H54 (cell line): ENCODE measurements around the gene KRTAP5-6.
A peak's percentile ranks its signal among the peaks of the same experiment; 100 is the strongest.
"Not testable (repeated sequence)": the region's sequence is repeated elsewhere in the genome, so short reads cannot be mapped to it uniquely, and the experiment has no call there.

Source experiments
- DNase-seq: peaks from one replicate; pipeline ENCODE4 v3.0.0; 2011; ENCODE audit warnings: low spot score, mixed read lengths; ENCODE audit not compliant: insufficient read length
- FAIRE-seq: peaks from 3 replicates; lab custom pipeline; 2011; peaks lifted over from hg19 to GRCh38; lab: Jason Lieb, UNC
- POLR2A ChIP-seq: IDR thresholded peaks from 2 replicates; pipeline ENCODE4 v1.6.1; 2011; ENCODE audit warnings: low read depth, mild to moderate bottlenecking, low read length

Gene KRTAP5-6

DNA sequence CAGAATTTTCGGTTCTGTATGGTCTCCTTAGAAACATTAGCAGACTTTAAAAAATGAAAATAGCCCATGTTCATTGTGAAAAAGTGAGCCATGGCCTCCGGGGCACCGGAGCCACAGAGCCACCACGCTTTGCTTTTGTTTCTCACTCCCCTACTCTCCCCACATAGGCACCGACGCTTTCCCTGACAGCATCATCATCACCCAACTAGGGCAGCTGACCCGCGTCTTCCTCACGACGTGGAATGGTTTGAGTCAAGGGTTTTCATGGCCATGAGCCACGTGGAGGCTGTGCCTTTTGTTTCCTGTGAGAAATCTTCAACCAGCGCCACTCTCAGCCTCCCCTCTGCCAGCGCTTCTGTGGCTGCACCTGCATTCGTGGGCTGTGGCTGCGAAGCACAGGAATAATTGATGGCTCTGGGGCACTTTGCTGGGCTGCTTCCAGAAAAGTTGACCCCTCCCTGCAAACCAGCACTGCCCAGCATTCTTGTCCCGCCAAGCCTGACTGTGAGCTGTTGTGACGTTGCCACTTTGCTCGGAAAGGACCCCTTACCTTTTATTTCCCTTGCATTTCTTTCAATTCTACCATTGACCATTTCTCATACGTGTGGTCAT lies 8.6 kb upstream of the KRTAP5-6 start:
- not testable (repeated sequence) for DNase-seq, FAIRE-seq

DNA sequence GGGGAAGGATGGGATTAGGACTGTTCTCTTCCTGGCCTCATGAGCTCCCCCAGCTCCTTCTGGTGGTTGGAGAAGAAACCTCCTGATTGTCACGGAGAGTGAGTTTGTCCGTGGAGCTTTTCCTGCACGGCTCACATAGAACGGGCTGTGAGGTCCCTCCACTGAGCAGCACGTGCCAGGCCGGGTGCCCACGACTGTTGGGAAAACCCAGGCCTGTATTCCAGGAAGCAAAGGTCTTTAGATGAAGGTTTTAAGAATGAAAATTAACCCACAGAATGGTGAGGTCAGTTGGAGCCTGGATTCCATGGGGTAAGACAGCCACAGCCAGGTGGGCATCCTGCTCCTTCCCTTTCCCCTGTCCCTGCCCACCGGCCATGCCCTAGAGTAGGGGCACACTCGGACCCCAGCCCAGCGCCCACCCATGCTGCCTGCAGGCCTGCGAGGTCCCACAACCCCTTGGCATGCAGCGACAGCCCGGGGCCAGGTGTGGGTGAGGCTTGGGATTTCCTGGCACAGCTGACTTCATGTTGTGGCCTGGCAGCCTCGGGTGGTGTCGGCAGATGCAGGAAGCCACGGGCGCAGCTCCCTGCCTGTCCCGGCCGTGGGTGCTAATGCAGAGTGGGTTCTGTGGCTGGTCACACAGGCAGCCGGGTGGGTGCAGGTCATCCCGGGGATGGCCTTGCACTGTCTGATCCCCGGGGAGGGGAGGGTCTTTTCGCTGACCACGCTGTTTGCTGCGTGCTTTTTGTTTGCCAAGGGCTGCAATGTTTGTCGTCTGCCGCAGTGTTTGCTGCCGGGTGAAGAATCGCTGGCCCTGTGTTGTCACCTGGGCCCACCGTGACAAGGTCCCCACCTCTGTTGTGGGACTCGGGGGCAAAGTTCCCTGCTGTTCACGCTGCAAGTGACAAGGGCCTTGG lies 7.5 kb upstream of the KRTAP5-6 start:
- FAIRE-seq, DNase-seq: not testable (repeated sequence)

DNA sequence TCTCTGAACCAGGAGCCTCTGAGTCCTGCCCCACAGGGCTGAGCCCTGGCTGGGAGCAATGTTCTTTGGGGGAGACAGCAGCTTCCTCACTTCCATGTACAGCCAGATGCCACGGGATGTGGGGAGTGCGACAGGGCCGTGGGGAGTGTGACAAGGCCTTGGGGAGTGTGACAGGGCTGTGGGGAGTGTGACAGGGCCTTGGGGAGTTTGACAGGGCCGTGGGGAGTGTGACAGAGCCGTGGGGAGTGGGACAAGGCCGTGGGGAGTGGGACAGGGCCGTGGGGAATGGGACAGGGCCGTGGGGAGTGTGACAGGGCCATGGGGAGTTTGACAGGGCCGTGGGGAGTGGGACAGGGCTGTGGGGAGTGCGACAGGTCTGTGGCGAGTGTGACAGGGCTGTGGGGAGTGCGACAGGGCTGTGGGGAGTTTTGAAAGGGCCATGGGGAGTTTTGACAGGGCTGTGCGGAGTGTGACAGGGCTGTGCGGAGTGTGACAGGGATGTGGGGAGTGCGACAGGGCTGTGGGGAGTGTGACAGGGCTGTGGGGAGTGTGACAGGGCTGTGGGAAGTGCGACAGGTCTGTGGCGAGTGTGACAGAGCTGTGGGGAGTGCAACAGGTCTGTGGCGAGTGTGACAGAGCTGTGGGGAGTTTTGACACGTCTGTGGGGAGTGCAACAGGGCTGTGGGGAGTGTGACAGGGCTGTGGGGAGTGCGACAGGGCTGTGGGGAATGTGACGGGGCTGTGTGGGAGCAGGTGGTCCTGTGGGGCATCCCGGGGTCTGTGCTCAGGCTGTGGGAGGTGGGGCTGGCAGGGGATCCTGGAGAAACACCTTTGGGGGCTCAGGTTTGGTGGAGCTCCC lies 6.6 kb upstream of the KRTAP5-6 start:
- no peak for FAIRE-seq
- no peak for TF ChIP-seq POLR2A

DNA sequence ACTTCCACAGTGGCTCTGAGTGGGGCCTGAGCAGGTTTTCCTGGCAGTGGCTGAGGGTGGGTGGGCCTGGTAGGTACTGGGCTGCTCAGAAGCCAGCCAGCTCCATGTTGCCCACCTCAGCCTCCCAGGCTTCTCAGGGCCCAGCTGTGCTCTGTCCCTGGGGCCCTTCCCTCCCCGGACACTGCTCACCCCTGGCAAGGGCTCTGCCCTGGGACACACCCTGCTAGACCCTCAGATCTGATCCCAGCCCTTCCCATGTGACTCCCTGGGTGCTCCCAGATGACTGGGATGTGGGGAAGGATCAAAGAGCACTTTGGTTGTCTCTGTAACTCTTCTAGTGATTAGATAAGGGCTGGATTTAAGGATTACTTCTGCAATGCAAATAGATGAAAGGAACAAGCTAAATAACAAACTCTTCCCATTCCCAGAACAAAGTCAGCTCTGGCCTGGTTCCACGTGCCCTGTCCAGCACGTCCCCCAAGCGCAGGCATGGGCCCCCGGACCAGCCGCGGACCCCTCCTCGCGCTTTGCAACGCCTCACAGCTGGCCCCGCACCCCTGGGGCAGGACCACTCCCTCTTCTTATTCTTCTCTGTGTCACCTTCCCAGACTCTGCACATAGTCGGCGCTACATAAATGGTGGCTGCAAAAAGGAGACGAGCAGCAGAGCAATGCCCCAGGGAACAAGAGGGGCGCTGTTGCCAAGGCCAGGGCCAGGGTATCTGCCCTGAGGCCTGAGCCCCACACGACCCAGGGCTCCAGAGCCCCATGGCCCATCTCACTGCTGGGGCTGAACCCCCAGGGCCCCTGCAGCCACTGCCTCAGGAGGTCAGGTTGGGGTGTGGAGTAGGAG lies 5.7 kb upstream of the KRTAP5-6 start:
- no peak for FAIRE-seq
- no peak for DNase-seq
- no peak for TF ChIP-seq POLR2A

More for the DNA sequence above, 6.6 kb upstream of the KRTAP5-6 start:
- DNase-seq, result no peak

DNA sequence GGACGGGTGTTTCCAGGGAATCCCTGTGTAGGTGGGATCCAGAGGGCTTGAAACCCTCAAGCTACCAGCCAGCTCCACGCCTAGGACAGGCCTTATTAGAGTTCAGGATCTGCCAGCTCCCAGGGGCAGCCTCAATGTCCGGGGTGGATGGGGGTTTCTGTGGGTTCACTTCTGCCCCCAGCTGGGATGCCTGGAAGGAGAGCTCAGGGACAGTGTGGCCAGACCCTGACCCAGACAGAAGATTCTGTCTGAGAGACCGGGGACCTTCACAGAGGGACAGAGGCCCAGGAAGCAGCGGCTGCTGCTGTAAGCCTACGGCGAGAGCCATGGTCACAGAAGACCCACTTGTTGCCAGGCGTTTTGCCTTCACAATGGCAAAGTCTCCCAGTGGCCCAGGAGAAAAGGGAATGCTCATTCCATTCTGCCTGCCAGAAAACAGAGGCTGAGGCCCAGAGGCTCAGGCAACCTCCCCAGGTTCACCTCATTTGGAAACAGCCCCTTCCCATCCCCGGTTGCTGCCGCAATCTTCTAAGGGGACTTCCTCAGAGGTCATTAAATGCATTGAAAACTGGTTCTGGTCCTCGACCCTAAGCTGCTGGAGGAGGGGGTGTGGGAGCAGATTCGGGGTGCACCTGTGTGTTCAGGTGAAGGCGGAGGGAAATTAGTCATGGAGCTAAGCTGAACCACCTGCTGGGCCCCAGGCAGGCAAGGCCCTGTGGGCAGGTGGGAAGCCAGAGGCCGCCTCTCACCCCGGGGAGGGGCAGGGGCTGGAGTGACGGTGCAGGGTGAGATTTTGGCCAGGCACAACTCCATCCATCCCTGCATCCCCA lies 4.9 kb upstream of the KRTAP5-6 start:
- TF ChIP-seq POLR2A, result no peak
- no peak for DNase-seq
- FAIRE-seq, result no peak

DNA sequence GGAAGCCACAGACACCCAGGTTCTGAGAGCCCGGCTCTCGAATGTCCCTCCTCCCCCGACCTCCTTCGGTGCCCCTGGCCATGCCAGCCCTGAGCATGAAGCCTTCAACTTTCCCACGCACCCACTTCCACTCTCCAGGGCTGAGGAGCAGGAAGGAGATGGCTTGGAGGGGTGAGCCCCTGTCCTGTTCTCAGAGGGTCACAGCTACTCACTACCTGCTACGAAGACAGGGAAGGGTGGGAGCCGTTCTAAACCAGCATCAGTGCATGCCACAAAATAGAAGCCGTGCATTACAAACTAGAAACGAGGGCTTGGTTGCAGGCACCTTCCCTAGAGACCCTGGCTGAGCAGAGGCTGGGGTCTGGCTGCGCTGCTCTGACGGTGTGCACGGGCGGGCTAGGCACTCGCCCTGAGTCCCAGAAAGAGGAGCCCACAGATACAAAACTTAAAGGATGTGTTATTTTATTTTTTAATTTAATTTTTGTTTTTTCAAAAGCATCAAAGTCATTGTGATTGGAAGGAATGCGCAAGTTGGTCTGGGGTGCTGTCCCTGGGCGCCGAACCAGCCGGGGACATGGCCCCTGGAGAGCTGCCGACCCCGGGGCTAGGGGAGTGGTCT lies 4.2 kb upstream of the KRTAP5-6 start:
- FAIRE-seq (no peak), DNase-seq (no peak)
- TF ChIP-seq POLR2A, result no peak

DNA sequence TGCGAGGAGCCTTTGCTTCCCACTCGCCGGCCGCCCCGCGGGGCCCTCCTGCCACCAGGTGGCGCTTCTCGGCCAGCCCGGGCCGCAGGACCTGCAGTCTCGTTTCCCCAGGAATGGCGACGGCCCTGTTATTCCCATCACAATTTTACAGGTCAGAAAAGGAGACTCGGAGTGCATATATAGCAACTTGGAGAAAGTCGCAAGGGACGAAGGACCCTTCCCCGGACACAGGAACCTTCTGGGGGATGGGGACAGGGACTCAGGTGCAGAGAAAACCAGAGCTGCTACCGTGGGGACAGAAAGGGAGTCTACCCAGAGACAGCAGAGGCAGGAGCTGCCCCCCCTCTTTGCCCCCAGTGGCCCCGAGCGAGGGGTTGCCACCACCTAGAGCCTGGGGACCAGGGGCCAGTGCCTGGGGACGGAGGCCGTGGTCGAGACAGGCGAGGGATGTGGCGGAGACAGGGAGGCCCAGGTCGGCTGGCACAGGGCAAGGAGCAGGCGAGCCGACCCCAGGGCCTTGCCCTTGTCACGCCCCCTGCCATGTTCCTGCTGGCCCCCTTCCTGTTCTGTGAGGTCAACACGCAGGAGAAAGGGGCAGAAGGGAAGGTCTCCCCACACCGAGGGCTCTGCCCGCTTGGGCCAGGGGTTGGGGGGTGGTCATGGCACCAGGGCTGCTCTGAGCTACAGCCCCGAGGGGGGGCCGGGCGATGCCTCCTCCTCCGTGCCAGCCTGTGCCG lies 3.5 kb upstream of the KRTAP5-6 start:
- DNase-seq (peak; percentile 91), FAIRE-seq (no peak)
- no peak for TF ChIP-seq POLR2A

DNA sequence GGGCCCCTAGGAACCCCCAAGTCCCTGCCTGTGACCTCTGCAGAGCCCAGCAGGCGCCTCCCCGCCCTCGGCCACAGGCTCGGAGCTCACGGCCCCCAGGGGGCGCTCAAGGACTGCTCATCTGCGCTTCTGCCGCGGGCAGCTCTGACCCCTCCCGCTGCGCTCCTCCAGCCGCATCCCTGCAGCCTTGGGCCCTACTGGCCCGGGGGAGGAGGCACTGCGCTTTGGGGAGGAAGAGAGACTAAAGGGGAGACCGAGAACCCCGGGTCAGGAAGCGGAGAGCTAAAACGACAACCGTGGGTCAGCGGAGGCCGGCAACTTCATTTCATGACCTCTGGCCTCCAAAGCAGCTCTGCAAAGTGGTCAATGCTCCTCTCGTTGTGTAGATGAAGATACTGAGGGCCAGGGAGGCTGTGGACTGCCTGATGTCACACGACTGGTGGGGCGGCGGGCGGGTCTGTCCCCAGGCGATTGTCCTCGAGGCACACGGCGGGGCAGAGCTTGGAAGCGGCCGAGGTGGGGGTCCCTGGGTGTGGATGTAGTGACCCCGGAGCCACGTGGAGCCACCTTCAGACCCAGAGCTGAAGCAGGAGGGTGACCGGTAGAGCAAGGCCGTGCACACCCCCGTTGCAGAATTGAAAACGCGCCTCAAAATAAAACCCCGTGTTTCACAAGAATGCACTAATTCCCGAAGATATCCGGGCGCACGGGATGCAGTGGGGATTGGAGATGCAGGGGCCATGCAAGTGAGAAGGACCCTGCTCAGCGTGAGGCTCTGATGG lies 2.7 kb upstream of the KRTAP5-6 start:
- FAIRE-seq (no peak), DNase-seq (peak; percentile 93)
- no peak for TF ChIP-seq POLR2A

DNA sequence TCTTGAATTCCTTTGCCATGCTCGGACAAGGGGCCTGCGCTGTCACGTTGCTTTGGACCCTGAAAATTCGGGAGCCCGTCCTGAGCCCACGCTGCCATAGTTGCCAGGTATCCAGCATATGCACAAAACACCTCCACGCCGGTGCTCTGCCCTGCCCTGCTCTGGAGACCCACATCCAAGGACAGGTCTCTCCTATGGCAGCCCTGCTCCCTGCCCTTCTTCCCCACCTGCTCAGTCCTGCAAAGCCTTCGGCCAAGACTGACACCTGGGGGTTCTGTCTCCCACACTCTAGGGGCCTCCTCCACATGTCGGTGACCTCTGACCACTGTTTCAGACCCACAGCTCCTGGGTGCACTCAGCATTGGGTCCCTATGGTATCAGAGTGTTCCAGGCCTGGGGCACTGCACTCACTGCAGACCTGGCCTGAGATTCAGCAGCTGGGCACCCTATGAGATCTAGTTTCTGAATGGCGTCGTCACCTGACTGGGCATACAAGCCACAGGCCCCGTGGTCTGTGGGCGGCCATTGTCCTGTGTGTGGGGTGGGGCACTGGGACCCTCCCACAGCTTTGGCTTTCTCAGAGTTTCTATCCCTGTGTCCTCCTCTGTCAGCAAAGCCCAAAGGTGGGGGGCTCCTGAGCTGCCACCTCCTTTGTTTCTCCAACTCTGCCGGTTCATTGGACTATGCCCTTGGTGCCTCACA lies 2.0 kb upstream of the KRTAP5-6 start:
- no peak for FAIRE-seq
- TF ChIP-seq POLR2A, result no peak
- no peak for DNase-seq

DNA sequence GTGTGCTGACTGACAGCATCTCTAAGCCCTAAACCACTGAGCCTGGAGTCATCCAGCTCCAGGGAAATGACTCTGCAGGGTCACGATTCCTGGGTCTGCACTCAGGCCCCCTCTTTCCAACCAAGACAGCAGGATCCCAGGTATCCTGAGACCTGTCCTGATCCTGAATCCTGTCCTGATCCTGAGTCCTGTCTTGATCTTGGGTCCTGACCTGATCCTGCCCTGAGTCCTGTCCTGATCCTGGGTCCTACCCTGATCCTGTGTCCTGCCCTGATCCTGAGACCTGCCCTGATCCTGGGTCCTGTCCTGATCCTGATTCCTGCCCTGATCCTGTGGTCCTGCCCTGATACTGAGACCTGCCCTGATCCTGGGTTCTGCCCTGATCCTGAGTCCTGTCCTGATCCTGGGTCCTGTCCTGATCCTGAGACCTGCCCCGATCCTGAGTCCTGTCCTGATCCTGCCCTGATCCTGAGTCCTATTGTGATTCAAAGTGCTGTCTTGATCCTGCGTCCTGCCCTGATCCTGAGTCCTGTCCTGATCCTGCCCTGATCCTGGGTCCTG lies 1.4 kb upstream of the KRTAP5-6 start:
- TF ChIP-seq POLR2A, result no peak
- FAIRE-seq (no peak), DNase-seq (no peak)
